WTC11 (cell line): ENCODE measurements around the gene SMARCE1.

Source experiments
- IRF2 ChIP-seq: sonication (generic); formaldehyde crosslinking; IDR thresholded peaks from 2 replicates; pipeline ENCODE4 v1.8.0; 2022; ENCODE audit warnings: low read depth, missing genetic modification reagents, borderline replicate concordance
- ZNF121 ChIP-seq: sonication (generic); formaldehyde crosslinking; IDR thresholded peaks from 2 replicates; pipeline ENCODE4 v1.8.0; 2023; ENCODE audit warnings: missing genetic modification reagents
- ZNF138 ChIP-seq: sonication (generic); formaldehyde crosslinking; conservative IDR thresholded peaks from 2 replicates; pipeline ENCODE4 v1.8.1; 2022; ENCODE audit warnings: mild to moderate bottlenecking, moderate library complexity, missing genetic modification reagents
- TF ChIP-seq, protein P1 (sequence below): sonication (generic); formaldehyde crosslinking; IDR thresholded peaks from 2 replicates; pipeline ENCODE4 v1.8.1; 2023; ENCODE audit warnings: mild to moderate bottlenecking, missing genetic modification reagents

DNA sequence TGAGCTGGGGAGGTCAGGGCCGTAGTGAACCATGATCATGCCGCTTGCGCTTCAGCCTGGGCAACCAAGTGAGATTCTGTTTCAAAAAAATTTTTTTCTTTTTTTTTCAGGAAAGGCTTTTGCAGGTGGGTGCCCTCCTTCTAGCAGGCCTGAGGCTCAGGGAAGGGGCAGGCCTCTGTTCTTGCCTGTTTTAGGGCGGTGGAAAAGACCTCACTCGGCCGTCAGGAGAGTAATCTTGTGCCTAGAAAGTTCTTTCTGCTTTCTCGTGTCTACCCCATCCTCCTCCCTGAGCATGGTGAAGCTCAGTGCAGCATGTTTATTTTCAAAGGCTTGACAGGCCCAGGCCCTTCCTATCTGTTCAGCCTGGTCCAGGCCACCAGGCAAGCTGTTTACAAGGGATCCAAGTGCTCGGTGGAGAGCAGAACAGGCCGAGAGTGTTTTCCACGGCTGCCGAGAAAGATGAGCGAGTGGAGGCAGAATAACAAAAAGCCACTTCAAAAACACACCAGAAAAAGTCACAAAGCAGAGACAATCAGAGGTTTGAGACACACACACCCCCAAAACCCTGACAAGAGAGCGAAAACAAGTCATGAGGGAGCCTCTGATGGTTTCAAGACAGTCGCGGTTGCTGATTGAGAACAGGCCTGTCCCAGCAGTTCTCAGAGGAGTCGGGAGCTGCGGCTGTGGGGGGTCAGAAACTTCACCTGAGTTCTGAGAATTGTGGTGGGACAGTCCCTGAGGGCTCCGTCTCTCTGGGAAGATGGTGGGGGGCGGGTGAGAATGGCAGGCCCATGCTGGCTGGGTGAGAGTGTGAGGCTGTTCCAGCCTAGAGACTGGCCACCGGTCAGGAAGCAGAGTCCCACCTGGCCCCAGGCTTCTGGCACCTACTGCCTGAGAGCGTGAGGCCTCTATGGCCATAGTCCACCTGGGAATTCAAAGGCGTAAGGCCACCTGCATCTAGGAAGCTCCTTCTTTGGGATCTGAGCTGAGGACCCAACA lies 44.9 kb downstream of the SMARCE1 start:
- TF ChIP-seq ZNF138 (no peak), ZNF121 (CRISPR knock-in tag) (no peak), IRF2 (CRISPR knock-in tag) (no peak)
- TF ChIP-seq, protein P1, sequence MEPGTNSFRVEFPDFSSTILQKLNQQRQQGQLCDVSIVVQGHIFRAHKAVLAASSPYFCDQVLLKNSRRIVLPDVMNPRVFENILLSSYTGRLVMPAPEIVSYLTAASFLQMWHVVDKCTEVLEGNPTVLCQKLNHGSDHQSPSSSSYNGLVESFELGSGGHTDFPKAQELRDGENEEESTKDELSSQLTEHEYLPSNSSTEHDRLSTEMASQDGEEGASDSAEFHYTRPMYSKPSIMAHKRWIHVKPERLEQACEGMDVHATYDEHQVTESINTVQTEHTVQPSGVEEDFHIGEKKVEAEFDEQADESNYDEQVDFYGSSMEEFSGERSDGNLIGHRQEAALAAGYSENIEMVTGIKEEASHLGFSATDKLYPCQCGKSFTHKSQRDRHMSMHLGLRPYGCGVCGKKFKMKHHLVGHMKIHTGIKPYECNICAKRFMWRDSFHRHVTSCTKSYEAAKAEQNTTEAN (CRISPR knock-in tag): no peak
